GM12891 (cell line): ENCODE results near the gene ZNF865.
"Not testable (repeated sequence)": the region's sequence is repeated elsewhere in the genome, so short reads cannot be mapped to it uniquely, and the experiment has no call there.

Experiments
- POLR2A ChIP-seq: IDR thresholded peaks from 2 replicates; pipeline ENCODE4 v1.6.1; 2011; ENCODE audit warnings: low read depth, low read length, control low read depth
- POLR2AphosphoS5 ChIP-seq: IDR thresholded peaks from 2 replicates; pipeline ENCODE4 v1.6.1; 2011; ENCODE audit warnings: low read depth, low read length, control low read depth
- POU2F2 ChIP-seq: IDR thresholded peaks from 2 replicates; pipeline ENCODE4 v1.6.1; 2011; ENCODE audit warnings: low read depth, mild to moderate bottlenecking, control low read depth, low read length, moderate library complexity
- SPI1 ChIP-seq: IDR thresholded peaks from 2 replicates; pipeline ENCODE4 v1.6.1; 2011; ENCODE audit warnings: low read depth, low read length, control low read depth
- TAF1 ChIP-seq: IDR thresholded peaks from 2 replicates; pipeline ENCODE4 v1.6.1; 2011; ENCODE audit warnings: low read depth, low read length, control low read depth

DNA sequence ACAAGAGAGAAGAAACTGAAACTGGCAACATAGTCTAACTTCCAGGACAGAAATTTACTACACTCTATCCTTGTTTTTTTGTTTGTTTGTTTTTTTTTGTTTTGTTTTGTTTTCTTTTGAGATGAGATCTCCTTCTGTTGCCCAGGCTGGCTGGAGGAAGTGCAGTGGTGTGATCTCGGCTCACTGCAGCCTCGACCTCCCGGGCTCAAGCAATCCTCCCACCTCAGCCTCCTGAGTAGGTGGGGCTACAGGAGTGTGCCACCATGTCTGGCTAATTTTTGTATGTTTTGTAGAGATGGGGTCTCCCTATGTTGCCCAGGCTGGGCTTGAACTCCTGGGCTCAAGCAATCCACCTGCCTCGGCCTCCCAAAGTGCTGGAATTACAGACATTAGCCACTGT, 23.2 kb upstream of the ZNF865 start:
- not testable (repeated sequence) for TF ChIP-seq TAF1, POLR2A, POLR2AphosphoS5, POU2F2, SPI1
